HuH-7.5 (cell line): ENCODE data around the gene ADAMTS17.
"Not testable (repeated sequence)": the region's sequence is repeated elsewhere in the genome, so short reads cannot be mapped to it uniquely, and the experiment has no call there.

Experiments
- DNase-seq: peaks from one replicate; pipeline ENCODE4 v3.0.0; 2011; ENCODE audit warnings: low spot score

ADAMTS17 gene

GRCh38 chr15:100107151-100107550 lies 234.6 kb downstream of the ADAMTS17 start:
- DNase-seq, result no peak

DNA sequence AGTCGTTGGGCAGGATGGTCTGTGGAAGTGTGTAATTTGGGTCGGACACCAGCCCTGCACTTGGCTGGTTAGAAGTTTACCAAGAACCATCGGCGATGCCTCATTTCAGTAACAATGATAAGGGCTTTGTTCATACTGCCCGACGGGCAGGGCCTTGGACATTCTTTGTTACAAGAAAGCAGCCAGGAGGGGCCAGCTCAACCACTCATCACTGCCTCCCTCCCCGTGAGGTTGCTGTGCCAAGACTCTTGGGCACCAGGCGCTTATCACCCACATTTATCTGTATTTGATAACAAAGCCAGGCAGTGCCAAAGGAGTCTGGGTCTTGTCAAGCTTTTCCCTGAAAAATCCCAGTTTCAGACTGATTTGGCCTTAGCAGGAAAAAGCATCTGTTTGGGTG lies 235.0 kb downstream of the ADAMTS17 start:
- DNase-seq, result no peak

DNA sequence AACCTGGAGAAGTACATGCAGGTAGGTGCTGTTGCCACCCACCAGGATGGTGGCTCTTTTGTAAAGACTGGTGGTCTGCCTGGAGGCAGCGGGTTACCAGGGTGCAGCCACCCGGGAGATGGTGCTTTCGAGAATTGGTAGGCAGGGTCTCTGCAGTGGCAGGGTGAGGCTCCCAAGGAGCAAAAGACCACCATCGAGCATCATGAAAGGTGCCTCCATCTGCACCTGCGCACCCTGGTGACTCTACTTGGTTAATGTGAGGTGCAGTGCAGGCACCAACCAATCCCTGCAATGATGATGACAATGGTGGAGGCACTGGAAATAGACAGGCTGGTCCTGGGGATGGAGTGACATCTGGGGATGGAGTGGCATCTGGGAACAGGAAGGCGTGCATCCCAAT lies 236.7 kb downstream of the ADAMTS17 start:
- no peak for DNase-seq

GRCh38 chr15:100104245-100104644 lies 237.5 kb downstream of the ADAMTS17 start:
- DNase-seq, result no peak

DNA sequence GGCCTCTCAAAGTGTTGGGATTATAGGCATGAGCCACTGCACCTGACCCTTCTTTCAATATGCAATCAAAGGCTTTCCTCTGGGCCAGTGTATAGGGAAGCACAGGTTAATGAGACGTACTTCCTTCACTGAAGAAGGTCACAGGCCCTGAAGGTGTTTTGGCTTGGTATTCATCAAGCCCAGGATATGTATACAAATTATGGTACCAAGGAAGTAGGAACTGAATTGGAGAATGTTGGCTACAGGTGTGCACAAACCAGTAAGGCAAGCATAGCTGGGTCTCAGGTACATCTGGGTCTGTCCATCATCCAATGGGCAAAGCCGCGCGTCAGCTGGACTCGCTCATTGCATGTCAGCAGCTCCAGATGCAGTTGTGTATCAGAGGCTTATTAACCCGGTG lies 237.9 kb downstream of the ADAMTS17 start:
- no peak for DNase-seq

DNA sequence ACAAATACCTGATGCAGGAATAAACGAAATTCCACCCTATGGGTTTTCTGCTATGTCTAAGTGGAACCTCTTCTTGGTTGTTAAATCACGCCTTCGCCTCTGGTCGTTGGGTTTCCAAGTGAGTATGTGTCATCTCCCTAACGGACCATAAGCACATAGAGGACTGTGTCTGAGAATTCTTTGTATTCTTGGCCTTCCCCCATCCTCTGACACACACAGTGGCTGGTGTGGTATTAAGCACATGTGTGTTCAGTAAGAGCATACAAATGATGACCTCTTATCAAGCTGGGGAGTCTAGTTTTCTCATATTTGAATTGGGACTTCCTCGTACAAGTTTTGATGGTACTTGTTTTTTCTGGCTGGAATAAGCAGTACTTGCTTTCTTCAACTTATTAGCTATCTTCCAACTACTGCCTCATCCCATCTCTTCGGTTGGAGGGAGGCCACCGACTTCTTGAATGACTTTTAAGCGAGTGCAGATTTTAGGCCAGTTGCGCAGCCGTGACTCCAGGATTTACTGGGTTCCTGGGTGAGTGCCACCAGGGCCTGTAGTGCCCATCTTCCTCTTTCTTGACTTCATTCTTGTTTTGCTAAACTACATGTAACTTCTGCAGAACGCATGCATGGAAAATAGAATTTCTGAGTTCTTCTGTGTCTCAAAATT lies 240.2 kb downstream of the ADAMTS17 start:
- DNase-seq, result no peak

DNA sequence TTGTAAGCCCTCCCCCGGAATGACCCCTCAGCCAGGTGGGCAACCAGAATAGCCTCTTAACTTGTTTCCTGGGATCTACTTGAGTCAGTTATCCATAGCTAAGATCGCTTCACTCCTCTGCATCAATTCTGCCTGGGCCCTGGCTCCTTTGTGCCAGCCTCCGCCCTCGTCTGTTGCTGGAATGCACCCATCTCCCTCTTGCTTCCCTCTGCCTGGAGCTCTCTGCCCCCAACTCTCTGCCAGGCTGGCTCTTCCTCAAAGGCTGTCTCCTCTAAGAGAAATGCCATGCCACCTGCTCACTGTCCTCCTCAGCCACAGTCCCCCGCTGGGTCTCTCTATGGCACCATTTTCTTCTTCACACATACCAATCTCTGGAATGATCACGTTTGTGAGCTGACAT lies 240.8 kb downstream of the ADAMTS17 start:
- DNase-seq, result no peak

DNA sequence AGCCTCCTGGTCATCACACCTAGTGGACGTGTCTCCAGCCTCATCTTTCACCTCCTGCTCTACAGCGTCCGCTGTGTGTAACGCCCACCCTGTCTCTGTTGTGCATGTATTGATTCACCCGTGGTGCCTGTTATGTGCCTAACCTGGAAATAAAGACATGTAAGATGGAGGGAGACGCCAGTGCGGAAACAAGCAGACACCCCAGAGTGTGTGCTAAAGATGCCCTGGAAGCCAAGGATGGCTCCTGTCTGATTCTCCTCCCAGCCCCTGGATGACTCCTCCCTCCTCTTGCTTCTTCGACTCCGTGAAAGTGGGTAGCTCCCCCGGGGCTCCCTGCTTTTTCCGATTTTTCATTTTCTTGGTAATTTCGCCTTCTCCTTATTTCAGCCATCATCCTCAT lies 241.8 kb downstream of the ADAMTS17 start:
- no peak for DNase-seq

- no peak for DNase-seq
Observed at GRCh38 chr15:100098705-100099104, 243.1 kb downstream of the ADAMTS17 start.

GRCh38 chr15:100097342-100098127 lies 244.2 kb downstream of the ADAMTS17 start:
- no peak for DNase-seq

- no peak for DNase-seq
Observed at GRCh38 chr15:100096700-100097099, 245.1 kb downstream of the ADAMTS17 start.

DNA sequence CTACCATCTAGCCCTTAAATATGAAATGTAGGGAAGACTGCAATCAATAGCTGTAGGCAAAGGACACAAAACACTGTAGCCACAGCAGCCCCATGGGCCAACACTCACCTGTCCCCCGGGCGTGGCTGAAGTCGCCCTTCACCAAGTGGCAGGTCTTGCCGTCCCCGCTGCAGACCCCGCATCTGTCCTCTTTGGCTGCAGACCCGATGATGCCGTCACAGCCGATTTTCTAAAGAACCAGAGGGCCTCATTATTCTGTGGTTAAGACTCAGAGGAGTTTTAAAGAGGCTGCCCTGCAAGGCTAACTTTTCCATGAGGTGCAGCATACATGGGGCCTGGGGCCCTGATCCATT lies 245.6 kb downstream of the ADAMTS17 start:
- no peak for DNase-seq

DNA sequence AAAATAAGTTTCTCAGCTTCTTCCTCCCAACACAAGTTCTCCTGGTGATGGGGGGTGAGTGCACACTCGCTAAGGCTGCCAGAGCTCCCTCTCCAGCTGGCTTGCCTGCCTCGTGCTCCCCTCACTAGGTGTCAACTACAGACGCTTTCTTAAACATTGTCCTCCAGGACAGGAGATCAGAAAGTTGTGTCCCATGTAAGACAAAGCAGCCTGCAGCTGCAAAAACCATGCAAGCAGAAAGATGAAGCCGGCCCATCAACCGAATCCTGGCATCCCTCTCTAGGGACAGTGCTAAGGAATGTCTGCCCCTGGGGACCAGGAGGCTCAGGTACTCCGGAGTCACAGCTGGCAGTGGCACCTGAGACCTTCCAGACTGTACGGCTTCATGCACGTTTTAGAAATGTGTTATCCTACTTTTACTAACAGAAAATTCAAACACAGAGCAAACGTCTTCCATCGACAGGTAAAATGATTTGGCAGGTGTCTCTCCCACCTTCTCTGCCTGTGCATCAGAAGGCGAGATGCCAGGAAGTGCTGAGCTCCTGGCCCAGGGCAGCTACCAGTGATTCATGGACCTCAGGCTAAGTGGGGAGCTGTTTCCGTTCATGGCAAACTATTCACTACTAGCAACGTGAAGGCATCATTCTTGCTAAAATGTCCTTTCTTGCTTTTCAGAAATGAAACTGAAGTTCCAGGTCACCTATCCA lies 246.1 kb downstream of the ADAMTS17 start:
- DNase-seq, result no peak

GRCh38 chr15:100094127-100094510 lies 247.7 kb downstream of the ADAMTS17 start:
- DNase-seq, result no peak

- DNase-seq, result no peak
Observed at GRCh38 chr15:100093211-100094126, 248.3 kb downstream of the ADAMTS17 start.

GRCh38 chr15:100092034-100092433 lies 249.7 kb downstream of the ADAMTS17 start:
- no peak for DNase-seq

DNA sequence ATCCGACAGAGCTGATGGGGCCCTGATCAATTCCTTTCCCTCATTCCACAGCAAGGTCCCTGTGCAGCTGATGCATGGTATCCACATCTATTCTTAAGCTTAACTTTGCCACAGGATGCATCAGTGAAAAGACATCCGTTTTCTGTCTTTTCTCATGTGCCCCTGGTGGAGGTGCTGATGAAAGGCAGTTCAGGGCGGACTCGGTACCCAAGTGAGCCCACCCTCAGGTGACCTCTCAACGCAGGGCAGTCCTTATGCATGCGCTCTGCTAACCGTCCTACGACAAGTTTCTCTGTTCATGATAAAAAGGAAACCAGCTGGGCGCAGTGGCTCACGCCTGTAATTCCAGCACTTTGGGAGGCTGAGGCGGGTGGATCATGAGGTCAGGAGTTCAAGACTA lies 251.4 kb downstream of the ADAMTS17 start:
- no peak for DNase-seq

GRCh38 chr15:100084042-100084821 lies 257.5 kb downstream of the ADAMTS17 start:
- DNase-seq, result not testable (repeated sequence)

DNA sequence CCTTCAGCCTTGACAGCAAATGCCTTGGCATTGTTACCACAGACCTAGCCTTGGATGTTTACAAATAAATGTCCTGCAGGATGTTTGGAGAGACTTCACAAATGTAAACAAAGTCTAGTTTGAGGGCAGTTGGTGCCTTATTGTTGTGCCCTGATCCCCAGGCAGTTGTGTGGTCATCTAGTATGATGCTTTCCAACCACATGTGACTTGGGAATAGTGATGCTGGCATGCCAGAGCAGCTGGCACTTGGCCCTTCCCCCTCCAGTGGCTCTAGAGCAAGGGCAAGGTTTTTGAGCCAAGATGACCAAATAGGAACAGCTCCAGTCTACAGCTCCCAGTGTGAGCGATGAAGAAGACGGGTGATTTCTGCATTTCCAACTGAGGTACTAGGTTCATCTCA lies 258.2 kb downstream of the ADAMTS17 start:
- no peak for DNase-seq

- DNase-seq, result no peak
Observed at GRCh38 chr15:100082761-100083402, 258.9 kb downstream of the ADAMTS17 start.

DNA sequence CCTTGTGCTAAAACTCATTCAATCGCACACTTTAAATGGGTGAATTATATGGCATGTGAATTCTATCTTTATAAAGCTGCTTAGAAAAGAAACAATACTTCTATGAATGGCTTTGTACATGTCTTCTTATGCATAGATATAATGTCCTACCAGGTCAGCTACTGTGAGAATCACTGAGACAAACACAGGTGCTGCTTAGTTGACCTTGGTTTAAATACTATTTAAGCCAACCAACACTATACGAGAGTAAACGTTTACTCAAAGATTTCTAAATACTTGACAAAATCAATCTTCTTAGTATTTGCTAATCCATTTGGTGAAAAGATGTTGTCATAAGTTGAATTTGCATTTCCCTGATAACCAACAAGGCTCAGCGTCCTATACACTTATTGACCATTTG lies 260.3 kb downstream of the ADAMTS17 start:
- no peak for DNase-seq
